A549 (cell line): ENCODE measurements around the gene CLCNKB. TPM values are rescaled to one million over a fixed set of nuclear protein-coding genes. Genes with fewer than 3 reads are reported as not detected.
"Not testable (repeated sequence)": the region's sequence is repeated elsewhere in the genome, so short reads cannot be mapped to it uniquely, and the experiment has no call there.

Experiments used
- ATAC-seq, 2 experiments: fragments of 200-7000 bp in 1 of 2; fragments of >200 bp in 1 of 2; cut with Nextera tagmentation in 1 of 2; cut with Tn5 transposase in 1 of 2; 3 replicates each; pipeline versions ENCODE4 v1.8.0 to v1.9.1; 2018 to 2020; ENCODE audit warnings: mild to moderate bottlenecking in 1 of 2, moderate library complexity in 1 of 2
- CTCF ChIA-PET: fragments of 300-600 bp; sonication (Branson Sonifier 250); formaldehyde crosslinking; extraction: SDS; loops from one replicate; lab custom pipeline; 2021; ENCODE audit warnings: antibody characterized with exemption, inconsistent platforms; lab: Yijun Ruan, JAX
- POLR2A ChIA-PET: fragments of 350-600 bp; formaldehyde crosslinking; extraction: SDS; loops from one replicate; lab custom pipeline; 2021; ENCODE audit warnings: antibody characterized with exemption, inconsistent platforms; lab: Yijun Ruan, JAX
- DNase-seq, 2 experiments: peaks; one replicate each; pipeline versions ENCODE4 v3.0.0 to v3.0.0-alpha.2; 2011 to 2016; ENCODE audit warnings: low read depth in 1 of 2, low spot score in 1 of 2
- FAIRE-seq: peaks from 2 replicates; lab custom pipeline; 2011; peaks lifted over from hg19 to GRCh38; lab: Jason Lieb, UNC
- H3K27ac ChIP-seq, 2 experiments: fragments of >200 bp; sonication (Bioruptor Twin); formaldehyde crosslinking; 3 replicates each; pipeline ENCODE4 v1.5.1; 2016 to 2017
- H3K4me1 ChIP-seq: fragments of >200 bp; sonication (Bioruptor Twin); formaldehyde crosslinking; 3 replicates; pipeline ENCODE4 v1.6.1; 2016
- H3K4me2 ChIP-seq: fragments of >200 bp; sonication (Bioruptor Twin); formaldehyde crosslinking; 3 replicates; pipeline ENCODE4 v1.6.1; 2016
- H3K4me3 ChIP-seq: fragments of >200 bp; sonication (Bioruptor Twin); formaldehyde crosslinking; 3 replicates; pipeline ENCODE4 v1.5.1; 2016
- H3K9me3 ChIP-seq: fragments of >200 bp; sonication (Bioruptor Twin); formaldehyde crosslinking; 3 replicates; pipeline ENCODE4 v1.6.1; 2016
- ATOH8 ChIP-seq: fragments of 250-450 bp; sonication (Bioruptor Pico); IDR thresholded peaks from 2 replicates; pipeline ENCODE4 v1.5.0; 2020; ENCODE audit warnings: low read depth, mild to moderate bottlenecking, moderate library complexity
- CEBPB ChIP-seq, 2 experiments: fragments of >200 bp in 1 of 2; sonication (Bioruptor Twin) in 1 of 2; formaldehyde crosslinking in 1 of 2; IDR thresholded peaks; 2 replicates each; pipeline ENCODE4 v1.6.1; 2012 to 2016
- HDAC2 ChIP-seq: fragments of 200-600 bp; sonication (generic); IDR thresholded peaks from 2 replicates; pipeline ENCODE4 v1.6.1; 2016
- HEYL ChIP-seq: fragments of 250-450 bp; sonication (Bioruptor Pico); IDR thresholded peaks from 2 replicates; pipeline ENCODE4 v1.8.0; 2021; ENCODE audit warnings: mild to moderate bottlenecking, moderate library complexity
- HMGXB4 ChIP-seq: fragments of 250-450 bp; sonication (Bioruptor Pico); IDR thresholded peaks from 2 replicates; pipeline ENCODE4 v1.5.0; 2021; ENCODE audit warnings: mild to moderate bottlenecking, moderate library complexity, borderline replicate concordance
- HOXB13 ChIP-seq: fragments of 250-450 bp; sonication (Bioruptor Pico); IDR thresholded peaks from 2 replicates; pipeline ENCODE4 v1.5.0; 2020; ENCODE audit warnings: low read depth, mild to moderate bottlenecking, moderate library complexity
- HOXB5 ChIP-seq: fragments of 250-450 bp; sonication (Bioruptor Pico); IDR thresholded peaks from 2 replicates; pipeline ENCODE4 v1.5.0; 2020; ENCODE audit warnings: mild to moderate bottlenecking, moderate library complexity
- JUNB ChIP-seq: fragments of >200 bp; sonication (Bioruptor Twin); formaldehyde crosslinking; IDR thresholded peaks from 2 replicates; pipeline ENCODE4 v1.6.1; 2016
- KDM5A ChIP-seq: fragments of 200-600 bp; sonication (generic); IDR thresholded peaks from 2 replicates; pipeline ENCODE4 v1.6.1; 2016; ENCODE audit warnings: antibody characterized with exemption, mild to moderate bottlenecking
- NPAS2 ChIP-seq: fragments of 250-450 bp; sonication (Bioruptor Pico); IDR thresholded peaks from 2 replicates; pipeline ENCODE4 v1.8.0; 2022; ENCODE audit warnings: mild to moderate bottlenecking, moderate library complexity, borderline replicate concordance
- NR3C1 ChIP-seq: fragments of >200 bp; sonication (Bioruptor Twin); formaldehyde crosslinking; IDR thresholded peaks from 3 replicates; pipeline ENCODE4 v1.6.1; 2017
- RCOR1 ChIP-seq: fragments of 150-350 bp; IDR thresholded peaks from 2 replicates; pipeline ENCODE4 v1.6.1; 2014; ENCODE audit warnings: antibody characterized with exemption, low read length, low read depth
- RFX5 ChIP-seq: fragments of 450-650 bp; IDR thresholded peaks from 2 replicates; pipeline ENCODE4 v1.7.1; 2014; ENCODE audit warnings: antibody characterized with exemption, mild to moderate bottlenecking, moderate library complexity
- SMC3 ChIP-seq: fragments of >200 bp; sonication (Bioruptor Twin); formaldehyde crosslinking; IDR thresholded peaks from 3 replicates; pipeline ENCODE4 v1.6.1; 2018; ENCODE audit warnings: inconsistent platforms
- WGBS: methylation state at CpG from one replicate; pipeline ENCODE4 v1.1.6; 2017; ENCODE audit errors: missing lambda C conversion rate; 5-methylcytosine and 5-hydroxymethylcytosine counted together
- polyA plus RNA-seq, 4 experiments: library from polyadenylated mRNA; depleted of rRNA in 3 of 4; stranded (reverse); fragments of >200 nt; fragmentation: RNase III in 1 of 4; extraction: RNeasy Plus Mini Kit Qiagen cat#74134 plus additional on column Dnase treatment in 1 of 4; gene quantifications; 2 replicates in 3 of 4; 3 replicates in 1 of 4; pipeline ENCODE4 v1.2.3, GENCODE V29; 2011 to 2017
- TF ChIP-seq, protein P1 (sequence below): fragments of 450-650 bp; IDR thresholded peaks from 2 replicates; pipeline ENCODE4 v1.6.1; 2014; ENCODE audit warnings: antibody characterized with exemption

The CLCNKB gene
- polyA plus RNA-seq, 2 of the 4 experiments (the other 2 are of a cell fraction): 0.08 to 0.14 TPM

- CTCF ChIA-PET: interaction anchor here (1.5 kb wide), 1 partner anchor 9 kb away, joined by 6 read pairs; no protein-coding TSS in a partner anchor
Observed at GRCh38 chr1:16036461-16036860, 7.1 kb upstream of the CLCNKB start.

GRCh38 chr1:16038620-16038912, 5.0 kb upstream of the CLCNKB start:
- H3K4me1 ChIP-seq: no peaks in the 10 kb centered on the region
- no peak for TF ChIP-seq NR3C1
- TF ChIP-seq RFX5: no peak
- TF ChIP-seq HEYL (CRISPR knock-in tag): no peak
- no peak for TF ChIP-seq CEBPB (IDR thresholded peaks at IDR 0.05)
- no peak for TF ChIP-seq SMC3
- no peak for TF ChIP-seq HOXB13 (CRISPR knock-in tag)
- TF ChIP-seq JUNB: no peak
- TF ChIP-seq HOXB5 (CRISPR knock-in tag): no peak
- no peak for TF ChIP-seq NPAS2 (CRISPR knock-in tag)
- no peak for TF ChIP-seq RCOR1
- TF ChIP-seq, protein P1, sequence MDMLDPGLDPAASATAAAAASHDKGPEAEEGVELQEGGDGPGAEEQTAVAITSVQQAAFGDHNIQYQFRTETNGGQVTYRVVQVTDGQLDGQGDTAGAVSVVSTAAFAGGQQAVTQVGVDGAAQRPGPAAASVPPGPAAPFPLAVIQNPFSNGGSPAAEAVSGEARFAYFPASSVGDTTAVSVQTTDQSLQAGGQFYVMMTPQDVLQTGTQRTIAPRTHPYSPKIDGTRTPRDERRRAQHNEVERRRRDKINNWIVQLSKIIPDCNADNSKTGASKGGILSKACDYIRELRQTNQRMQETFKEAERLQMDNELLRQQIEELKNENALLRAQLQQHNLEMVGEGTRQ: no peak
- no peak for TF ChIP-seq HMGXB4 (CRISPR knock-in tag)
- no peak overlapping the region for H3K4me3 ChIP-seq
- ChIA-PET POLR2A (no interaction called here), CTCF (interaction anchor here (0.8 to 2.1 kb wide), 2 partner anchors 30 to 39 kb away, joined by 3 to 9 read pairs; no protein-coding TSS in a partner anchor)
- H3K4me2 ChIP-seq: no peak overlapping the region
- DNase-seq (no peak), FAIRE-seq (no peak), ATAC-seq (peak in 1 of 2 experiments; percentile 19; a peak in 3 of 6 replicates)
- no peak overlapping the region for H3K27ac ChIP-seq
- no peaks in the 10 kb centered on the region for H3K9me3 ChIP-seq
- 77% methylated on average over 2 of the region's 4 CpGs for WGBS

More at GRCh38 chr1:16036461-16036860, 7.1 kb upstream of the CLCNKB start:
- H3K27ac ChIP-seq, ATAC-seq, H3K4me3 ChIP-seq, H3K4me2 ChIP-seq, FAIRE-seq, POLR2A ChIA-PET, H3K9me3 ChIP-seq, DNase-seq, H3K4me1 ChIP-seq: not testable (repeated sequence)
- WGBS: no CpG with 5 or more reads among the region's 11 CpGs

DNA sequence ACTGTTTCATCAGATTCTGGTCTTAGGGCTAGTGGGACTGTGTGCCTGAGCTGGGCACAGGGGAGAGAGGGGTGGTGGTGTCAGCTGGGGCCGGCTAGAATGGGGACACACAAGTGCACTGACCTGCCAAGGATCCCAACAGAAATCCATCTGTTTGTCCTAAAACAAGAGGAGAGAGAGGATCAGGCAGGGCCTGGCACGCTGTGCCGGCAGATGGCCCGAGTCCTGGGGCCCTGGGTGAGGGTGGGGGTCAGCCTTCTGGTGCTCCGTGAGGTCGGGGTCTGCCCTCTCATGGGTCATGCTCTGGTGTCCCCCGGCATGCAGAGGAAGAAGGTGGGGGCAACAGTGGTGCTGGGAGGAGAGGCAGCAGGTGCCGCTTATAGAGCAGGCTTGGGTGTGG, 3.7 kb upstream of the CLCNKB start:
- CTCF ChIA-PET: interaction anchor here (1.0 kb wide), 1 partner anchor 16 kb away, joined by 4 read pairs; no protein-coding TSS in a partner anchor
- POLR2A ChIA-PET, H3K9me3 ChIP-seq, DNase-seq, H3K4me3 ChIP-seq, H3K4me2 ChIP-seq, H3K4me1 ChIP-seq, H3K27ac ChIP-seq, ATAC-seq, FAIRE-seq: not testable (repeated sequence)
- no CpG with 5 or more reads among the region's 8 CpGs for WGBS

DNA sequence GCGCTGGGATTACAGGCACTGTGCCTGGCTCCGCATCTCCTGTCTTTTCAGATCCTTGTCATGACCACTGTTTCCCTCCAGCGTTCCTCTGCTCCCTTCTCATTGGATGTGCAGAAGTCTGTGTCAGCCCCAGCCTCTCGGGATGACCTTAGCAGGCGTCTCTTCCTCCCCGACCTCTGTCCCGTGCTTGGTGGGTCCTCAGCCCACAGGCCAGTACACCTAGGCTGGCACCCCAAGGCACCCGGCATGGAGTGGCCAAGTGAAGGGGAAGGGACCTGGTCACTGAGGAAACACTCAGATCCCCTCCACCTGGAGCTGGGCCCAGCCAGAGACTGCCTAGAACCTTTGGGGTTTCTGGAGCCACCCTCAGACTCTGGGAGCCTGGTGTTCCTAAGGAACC, 2.4 kb upstream of the CLCNKB start:
- Histone ChIP-seq H3K4me2 (no peak overlapping the region), H3K4me3 (no peak overlapping the region), H3K27ac (no peak overlapping the region), H3K9me3 (no peaks in the 10 kb centered on the region), H3K4me1 (no peaks in the 10 kb centered on the region)
- ChIA-PET CTCF (interaction anchor here (1.0 to 1.4 kb wide), 5 partner anchors 11 to 31 kb away, joined by 3 to 5 read pairs (median 4); no protein-coding TSS in a partner anchor), POLR2A (no interaction called here)
- WGBS: 54% methylated on average over 8 of the region's 8 CpGs
- no peak for ATAC-seq
- no peak for FAIRE-seq
- TF ChIP-seq HMGXB4 (CRISPR knock-in tag): no peak
- TF ChIP-seq KDM5A: no peak
- TF ChIP-seq ATOH8 (CRISPR knock-in tag): no peak
- no peak for TF ChIP-seq HDAC2
- DNase-seq: no peak
